GM21360 (cell line): ENCODE results near the gene LTF.
"Not testable (repeated sequence)": the region's sequence is repeated elsewhere in the genome, so short reads cannot be mapped to it uniquely, and the experiment has no call there.

Experiments used
- ATAC-seq: cut with Tn5 transposase; IDR thresholded peaks from one replicate; pipeline ENCODE4 v1.9.1; 2021; ENCODE audit warnings: mild to moderate bottlenecking, moderate library complexity; ENCODE audit not compliant: unreplicated experiment

Gene LTF

GRCh38 chr3:46398186-46398955 is 66.3 kb downstream of the LTF start:
- ATAC-seq = no peak

GRCh38 chr3:46397111-46397510 is 67.6 kb downstream of the LTF start:
- ATAC-seq = no peak

- no peak for ATAC-seq
These were observed 68.8 kb downstream of the LTF start for GRCh38 chr3:46395766-46396530.

GRCh38 chr3:46395210-46395661 is 69.5 kb downstream of the LTF start:
- no peak for ATAC-seq

- ATAC-seq = no peak
These were observed 70.9 kb downstream of the LTF start for GRCh38 chr3:46393554-46394434.

GRCh38 chr3:46393011-46393410 is 71.7 kb downstream of the LTF start:
- ATAC-seq = no peak

- not testable (repeated sequence) for ATAC-seq
These were observed 73.2 kb downstream of the LTF start for GRCh38 chr3:46391526-46391925.

- no peak for ATAC-seq
These were observed 75.4 kb downstream of the LTF start for GRCh38 chr3:46389306-46389705.

- ATAC-seq = not testable (repeated sequence)
These were observed 75.9 kb downstream of the LTF start for GRCh38 chr3:46388847-46389246.

GRCh38 chr3:46386205-46386604 is 78.5 kb downstream of the LTF start:
- no peak for ATAC-seq
